CD4-positive, alpha-beta T cell treated with Interferon gamma for 1 hour (primary cell): ENCODE results near the gene CLIC4.
"Not testable (repeated sequence)": the region's sequence is repeated elsewhere in the genome, so short reads cannot be mapped to it uniquely, and the experiment has no call there.

Experiments
- DNase-seq: peaks from one replicate; pipeline ENCODE4 v3.0.0-alpha.2; 2020

CLIC4 gene

GRCh38 chr1:24775916-24776315, 30.7 kb downstream of the CLIC4 start:
- no peak for DNase-seq

GRCh38 chr1:24776821-24777220, 31.6 kb downstream of the CLIC4 start:
- DNase-seq, result no peak

- DNase-seq, result no peak
Observed at GRCh38 chr1:24778141-24778540, 32.9 kb downstream of the CLIC4 start.

- not testable (repeated sequence) for DNase-seq
Observed at GRCh38 chr1:24779199-24779598, 34.0 kb downstream of the CLIC4 start.

- DNase-seq, result no peak
Observed at GRCh38 chr1:24779689-24780464, 34.6 kb downstream of the CLIC4 start.

- not testable (repeated sequence) for DNase-seq
Observed at GRCh38 chr1:24780626-24781025, 35.4 kb downstream of the CLIC4 start.

- no peak for DNase-seq
Observed at GRCh38 chr1:24782689-24783088, 37.4 kb downstream of the CLIC4 start.

GRCh38 chr1:24783713-24784112, 38.5 kb downstream of the CLIC4 start:
- no peak for DNase-seq

GRCh38 chr1:24786191-24786590, 40.9 kb downstream of the CLIC4 start:
- no peak for DNase-seq

- DNase-seq, result no peak
Observed at GRCh38 chr1:24790490-24790889, 45.2 kb downstream of the CLIC4 start.

- DNase-seq, result no peak
Observed at GRCh38 chr1:24793447-24794129, 48.3 kb downstream of the CLIC4 start.

- DNase-seq, result not testable (repeated sequence)
Observed at GRCh38 chr1:24794130-24794502, 48.9 kb downstream of the CLIC4 start.

- no peak for DNase-seq
Observed at GRCh38 chr1:24795236-24795635, 50.0 kb downstream of the CLIC4 start.

- DNase-seq, result no peak
Observed at GRCh38 chr1:24796524-24796923, 51.3 kb downstream of the CLIC4 start.

- DNase-seq, result not testable (repeated sequence)
Observed at GRCh38 chr1:24799242-24799641, 54.0 kb downstream of the CLIC4 start.

GRCh38 chr1:24801176-24801575, 55.9 kb downstream of the CLIC4 start:
- no peak for DNase-seq

GRCh38 chr1:24803220-24803619, 58.0 kb downstream of the CLIC4 start:
- no peak for DNase-seq

GRCh38 chr1:24803987-24804530, 58.8 kb downstream of the CLIC4 start:
- no peak for DNase-seq

- DNase-seq, result no peak
Observed at GRCh38 chr1:24805534-24806301, 60.5 kb downstream of the CLIC4 start.

GRCh38 chr1:24806588-24806987, 61.3 kb downstream of the CLIC4 start:
- DNase-seq, result no peak

GRCh38 chr1:24811494-24811893, 66.2 kb downstream of the CLIC4 start:
- not testable (repeated sequence) for DNase-seq

- DNase-seq, result not testable (repeated sequence)
Observed at GRCh38 chr1:24820221-24820620, 75.0 kb downstream of the CLIC4 start.

GRCh38 chr1:24822887-24823286, 77.6 kb downstream of the CLIC4 start:
- DNase-seq, result no peak
